ENCODE data around the gene OVOL2. TPM values are rescaled to one million over a fixed set of nuclear protein-coding genes. Genes with fewer than 3 reads are reported as not detected.

The OVOL2 gene
- total and polyA plus RNA-seq, 2 of the 4 experiments (the other 2 are of a cell fraction) = not detected

DNA sequence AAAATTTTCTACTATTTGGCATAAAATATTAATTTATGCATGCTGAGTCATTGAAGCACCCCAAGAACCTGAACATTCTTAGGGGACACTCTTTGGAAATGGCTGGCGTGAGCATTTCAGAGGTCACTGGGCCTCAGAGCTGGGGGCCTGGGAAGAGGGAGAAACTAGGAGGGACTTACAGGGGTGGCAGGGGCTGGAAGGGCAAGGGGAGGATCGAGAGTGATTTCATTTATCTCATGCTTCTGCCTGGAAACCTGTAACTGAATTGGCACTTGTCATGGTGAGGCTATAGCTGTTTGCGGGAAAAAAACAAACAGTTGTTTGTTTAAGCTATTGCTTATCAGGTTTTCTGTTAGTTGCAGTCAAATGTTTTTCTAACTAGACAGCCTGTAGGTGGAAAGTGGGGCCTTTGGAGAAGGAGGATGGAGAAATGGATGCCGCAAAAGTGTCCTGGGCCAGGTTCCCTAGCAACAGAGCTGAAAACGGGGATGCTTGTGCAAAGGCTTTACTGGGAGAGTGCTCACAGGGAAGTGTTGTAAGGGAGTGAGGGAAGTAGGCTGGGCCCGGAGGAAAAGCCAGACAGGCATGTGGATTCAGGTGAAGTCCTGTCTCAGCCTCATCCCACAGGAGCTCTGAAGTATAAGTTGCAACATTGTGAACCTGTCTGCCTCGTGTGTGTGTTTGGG, 43.6 kb upstream of the OVOL2 start:
- 18% methylated on average over 4 of the region's 7 CpGs; no CpG with 5 or more reads in 1 of the 2 experiments for WGBS, 2 experiments (ENCODE audit: extremely low coverage in 2 of 2, insufficient read length in 1 of 2)
- dilution Hi-C loops (cut with HindIII; ENCODE audit: low sequenced_read_pairs, unreplicated experiment) = no loop called here
- CTCF ChIA-PET = interaction anchor here (0.9 kb wide), 1 partner anchor 34 kb away, joined by 4 read pairs; no protein-coding TSS in a partner anchor

More for the DNA sequence above, 43.6 kb upstream of the OVOL2 start:
- Histone ChIP-seq H2AK5ac (ENCODE audit: low read depth, low read length) (no peak overlapping the region), H2BK15ac (ENCODE audit: low read depth, low read length) (no peak overlapping the region), H3K4ac (ENCODE audit: low read depth, low read length) (no peak overlapping the region), H4K91ac (ENCODE audit: insufficient read depth, low read depth, low read length) (no peak overlapping the region), H3K56ac (ENCODE audit: extremely low read depth, insufficient read depth, low read length) (no peak overlapping the region), H3K9me3 (ENCODE audit: control insufficient read depth, insufficient read depth, low read length) (no peaks in the 10 kb centered on the region), H3K79me1 (ENCODE audit: low read depth in 1 of 2, low read length in 2 of 2) (no peaks in the 10 kb centered on the region), H4K8ac (ENCODE audit: low read depth in 2 of 2, low read length in 2 of 2) (no peak overlapping the region), H2BK20ac (ENCODE audit: low read depth, low read length) (no peak overlapping the region), H3K4me2 (ENCODE audit: low read depth, low read length) (no peak overlapping the region), H3K9me1 (ENCODE audit: insufficient read depth, low read length) (no peaks in the 10 kb centered on the region), H3K9ac (ENCODE audit: low read depth, low read length) (no peak overlapping the region), H3K14ac (replicated peaks; ENCODE audit: low read depth, low read length) (no peak overlapping the region), H2BK120ac (ENCODE audit: low read depth, low read length) (no peak overlapping the region), H3K4me3 (ENCODE audit: insufficient read depth, low read depth, low read length) (no peak overlapping the region), H3K18ac (ENCODE audit: low read depth, low read length) (no peak overlapping the region), H4K5ac (ENCODE audit: low read depth, low read length) (no peak overlapping the region), H2AK9ac (replicated peaks; ENCODE audit: low read depth, low read length, poor library complexity) (no peak overlapping the region), H3K36me3 (ENCODE audit: control insufficient read depth, insufficient read depth, low read length) (no peaks in the 10 kb centered on the region), H2AFZ (replicated peaks; ENCODE audit: low read length, poor library complexity) (no peak overlapping the region), H4K20me1 (ENCODE audit: insufficient read depth, low read length) (no peaks in the 10 kb centered on the region), H3K27me3 (ENCODE audit: control insufficient read depth, insufficient read depth, low read length) (peaks cover 3% of the 10 kb centered on the region; the same call in 1 of the 2 replicates), H3K27ac (ENCODE audit: insufficient read depth, low read length) (no peak overlapping the region), H2BK5ac (ENCODE audit: low read depth, low read length, poor library complexity, severe bottlenecking) (no peak overlapping the region), H3K4me1 (ENCODE audit: control insufficient read depth, insufficient read depth, low read length) (no peaks in the 10 kb centered on the region), H3K23ac (ENCODE audit: low read depth, low read length) (no peak overlapping the region)
- no peak for TF ChIP-seq RAD21 (IDR thresholded peaks at IDR 0.05; ENCODE audit: low read length)
- TF ChIP-seq CTCF (conservative IDR thresholded peaks at IDR 0.05; ENCODE audit: low read depth, low read length) = no peak
- TF ChIP-seq MAFK (IDR thresholded peaks at IDR 0.05; ENCODE audit: low read depth, low read length) = no peak
- TF ChIP-seq MXI1 (IDR thresholded peaks at IDR 0.05; ENCODE audit: borderline replicate concordance, low read depth, low read length) = no peak
- TF ChIP-seq CEBPB (IDR thresholded peaks at IDR 0.05; ENCODE audit: low read depth, low read length) = no peak
- TF ChIP-seq RCOR1 (IDR thresholded peaks at IDR 0.05; ENCODE audit: insufficient replicate concordance, low read length) = no peak
- TF ChIP-seq USF2 (IDR thresholded peaks at IDR 0.05; ENCODE audit: low read depth, low read length) = no peak
- TF ChIP-seq FOS (IDR thresholded peaks at IDR 0.05; ENCODE audit: low read depth, low read length) = no peak
- no peak for TF ChIP-seq BHLHE40 (IDR thresholded peaks at IDR 0.05; ENCODE audit: low read depth, low read length)
- TF ChIP-seq SMC3 (IDR thresholded peaks at IDR 0.05; ENCODE audit: low read depth, low read length) = no peak
- TF ChIP-seq RFX5 (IDR thresholded peaks at IDR 0.05; ENCODE audit: low read depth, low read length) = no peak
- BruUV-seq (replicated peaks) = no TSS peak
- ATAC-seq (ENCODE audit: low read depth) (no peak), DNase-seq (no peak)
- POLR2A ChIA-PET (ENCODE audit: unreplicated experiment) = no interaction called here
- intact Hi-C loops (cut with micrococcal nuclease) = no loop called here
- in situ Hi-C loops (cut with MboI; ENCODE audit: low sequenced_read_pairs) = no loop called here

Data from IMR-90 (cell line).